Muscle layer of duodenum (tissue), 2 donors: Measurements from ENCODE around the gene U2AF2.

Source experiments
- H3K27ac ChIP-seq: one replicate; pipeline ENCODE4 v1.7.0; 2013; ENCODE audit warnings: mild to moderate bottlenecking, low read length
- H3K27me3 ChIP-seq: one replicate; pipeline ENCODE4 v1.7.0; 2013; ENCODE audit warnings: low read depth, mild to moderate bottlenecking, control low read depth, low read length
- H3K36me3 ChIP-seq, 2 donors: one replicate each; pipeline ENCODE4 v1.7.0; 2013; ENCODE audit warnings: low read length in 2 of 2, control low read depth in 1 of 2, mild to moderate bottlenecking in 1 of 2; ENCODE audit not compliant: insufficient read depth in 2 of 2, control insufficient read depth in 1 of 2
- H3K4me1 ChIP-seq, 2 donors: one replicate each; pipeline ENCODE4 v1.7.0; 2013; ENCODE audit warnings: low read length in 2 of 2, mild to moderate bottlenecking in 2 of 2, control low read depth in 1 of 2, moderate library complexity in 1 of 2; ENCODE audit not compliant: insufficient read depth in 2 of 2, control insufficient read depth in 1 of 2
- H3K4me3 ChIP-seq, 2 donors: one replicate each; pipeline ENCODE4 v1.7.0; 2013; ENCODE audit warnings: low read length in 2 of 2, low read depth in 1 of 2, mild to moderate bottlenecking in 1 of 2
- H3K9me3 ChIP-seq, 2 donors: one replicate each; pipeline ENCODE4 v1.7.0; 2013; ENCODE audit warnings: low read length in 2 of 2, control low read depth in 1 of 2, mild to moderate bottlenecking in 1 of 2; ENCODE audit not compliant: control insufficient read depth in 1 of 2
- donor health status: healthy.

The U2AF2 gene

GRCh38 chr19:55654868-55655647 lies at the start of gene U2AF2:
U2AF2 (plus strand) TSS chr19:55655035; CDS start chr19:55655105, 70 bp downstream.
- Histone ChIP-seq H3K9me3 (no peaks in the 10 kb centered on the region), H3K4me1 (peaks cover 24 to 48% of the 10 kb centered on the region in 2 donors), H3K4me3 (peak within 1 kb of the TSS; percentile 94 to 95), H3K27me3 (no peaks in the 10 kb centered on the region), H3K27ac (peak within 1 kb of the TSS; percentile 99), H3K36me3 (peaks cover 0 to 26% of the 10 kb centered on the region in 2 donors)

- Histone ChIP-seq H3K9me3 (no peaks in the 10 kb centered on the region), H3K4me1 (peaks cover 11 to 21% of the 10 kb centered on the region in 2 donors), H3K27ac (peak overlapping the region; percentile 92)
These were observed 49.6 kb upstream of the U2AF2 start for GRCh38 chr19:55605207-55605636.

GRCh38 chr19:55605637-55606470 lies 49.0 kb upstream of the U2AF2 start, which contains the start of gene ZNF865:
ZNF865 (plus strand) TSS chr19:55605647; CDS start chr19:55613619, 7,972 bp downstream.
- Histone ChIP-seq H3K36me3 (peaks cover 0 to 15% of the 10 kb centered on the region in 2 donors), H3K27me3 (no peaks in the 10 kb centered on the region), H3K4me3 (peak within 1 kb of the TSS; percentile 76 to 91), H3K27ac (peak within 1 kb of the TSS; percentile 92), H3K9me3 (no peaks in the 10 kb centered on the region), H3K4me1 (peaks cover 10 to 20% of the 10 kb centered on the region in 2 donors)

More at GRCh38 chr19:55605207-55605636, 49.6 kb upstream of the U2AF2 start:
- H3K4me3 ChIP-seq: peak overlapping the region; percentile 63 to 91
- H3K36me3 ChIP-seq: peaks cover 0 to 9% of the 10 kb centered on the region in 2 donors
- no peaks in the 10 kb centered on the region for H3K27me3 ChIP-seq

GRCh38 chr19:55606471-55606787 lies 48.4 kb upstream of the U2AF2 start:
- H3K36me3 ChIP-seq: peaks cover 0 to 17% of the 10 kb centered on the region in 2 donors
- peaks cover 5 to 19% of the 10 kb centered on the region in 2 donors for H3K4me1 ChIP-seq
- H3K27me3 ChIP-seq: no peaks in the 10 kb centered on the region
- H3K4me3 ChIP-seq: peak overlapping the region; percentile 76 to 91
- no peaks in the 10 kb centered on the region for H3K9me3 ChIP-seq
- H3K27ac ChIP-seq: peak overlapping the region; percentile 79

- Histone ChIP-seq H3K4me1 (peaks cover 5 to 21% of the 10 kb centered on the region in 2 donors), H3K27ac (no peak overlapping the region), H3K4me3 (peak overlapping the region; percentile 76 to 91), H3K9me3 (no peaks in the 10 kb centered on the region), H3K27me3 (no peaks in the 10 kb centered on the region), H3K36me3 (peaks cover 0 to 17% of the 10 kb centered on the region in 2 donors)
These were observed 48.0 kb upstream of the U2AF2 start for GRCh38 chr19:55606817-55607216.

GRCh38 chr19:55609326-55609725 lies 45.5 kb upstream of the U2AF2 start:
- peaks cover 0 to 17% of the 10 kb centered on the region in 2 donors for H3K36me3 ChIP-seq

GRCh38 chr19:55611300-55611982 lies 43.4 kb upstream of the U2AF2 start:
- Histone ChIP-seq H3K4me3 (no peak overlapping the region), H3K27me3 (no peaks in the 10 kb centered on the region), H3K9me3 (no peaks in the 10 kb centered on the region), H3K36me3 (peaks cover 0 to 36% of the 10 kb centered on the region in 2 donors), H3K27ac (no peak overlapping the region), H3K4me1 (peaks cover 4 to 21% of the 10 kb centered on the region in 2 donors)

More at GRCh38 chr19:55609326-55609725, 45.5 kb upstream of the U2AF2 start:
- Histone ChIP-seq H3K27ac (no peak overlapping the region), H3K27me3 (no peaks in the 10 kb centered on the region), H3K4me3 (no peak overlapping the region), H3K4me1 (peaks cover 5 to 24% of the 10 kb centered on the region in 2 donors), H3K9me3 (no peaks in the 10 kb centered on the region)

GRCh38 chr19:55611983-55612645 lies 42.7 kb upstream of the U2AF2 start:
- peaks cover 0 to 14% of the 10 kb centered on the region in 2 donors for H3K4me1 ChIP-seq
- peaks cover 0 to 41% of the 10 kb centered on the region in 2 donors for H3K36me3 ChIP-seq
- no peaks in the 10 kb centered on the region for H3K27me3 ChIP-seq
- H3K4me3 ChIP-seq: no peak overlapping the region
- no peaks in the 10 kb centered on the region for H3K9me3 ChIP-seq
- H3K27ac ChIP-seq: no peak overlapping the region

- Histone ChIP-seq H3K4me3 (no peak overlapping the region), H3K36me3 (peaks cover 0 to 47% of the 10 kb centered on the region in 2 donors), H3K27me3 (no peaks in the 10 kb centered on the region), H3K27ac (no peak overlapping the region), H3K4me1 (peaks cover 0 to 11% of the 10 kb centered on the region in 2 donors), H3K9me3 (no peaks in the 10 kb centered on the region)
These were observed 41.4 kb upstream of the U2AF2 start for GRCh38 chr19:55613396-55613795.

- Histone ChIP-seq H3K36me3 (peaks cover 0 to 46% of the 10 kb centered on the region in 2 donors), H3K9me3 (no peaks in the 10 kb centered on the region), H3K27me3 (no peaks in the 10 kb centered on the region), H3K4me1 (peaks cover 0 to 11% of the 10 kb centered on the region in 2 donors), H3K27ac (no peak overlapping the region), H3K4me3 (no peak overlapping the region)
These were observed 40.7 kb upstream of the U2AF2 start for GRCh38 chr19:55613930-55614710.
